Stimulated activated naive CD8-positive, alpha-beta T cell treated with anti-CD3 and anti-CD28 coated beads, Interleukin-15, Interleukin-2, amounts not matched to agents 100 U/mL and 50 U/mL, for 24 hours (primary cell): ENCODE results near the gene LNX1.
"Not testable (repeated sequence)": the region's sequence is repeated elsewhere in the genome, so short reads cannot be mapped to it uniquely, and the experiment has no call there.

ENCODE experiments used
- ATAC-seq: fragments of 150-1000 bp; cut with Tn5 transposase; one replicate; pipeline ENCODE4 v1.10.0; 2021
- DNase-seq: peaks from one replicate; pipeline ENCODE4 v3.0.0; 2021

LNX1 gene

GRCh38 chr4:53494851-53495250 lies 96.4 kb downstream of the LNX1 start:
- ATAC-seq (no peak), DNase-seq (no peak)

GRCh38 chr4:53490965-53491622 lies 100.2 kb downstream of the LNX1 start:
- no peak for ATAC-seq
- DNase-seq, result no peak

- ATAC-seq (no peak), DNase-seq (no peak)
These were observed 100.9 kb downstream of the LNX1 start for GRCh38 chr4:53490161-53490956.

- DNase-seq, result no peak
- no peak for ATAC-seq
These were observed 101.9 kb downstream of the LNX1 start for GRCh38 chr4:53489279-53489889.

- no peak for DNase-seq
- no peak for ATAC-seq
These were observed 103.5 kb downstream of the LNX1 start for GRCh38 chr4:53487766-53488165.

GRCh38 chr4:53485658-53486040 lies 105.6 kb downstream of the LNX1 start:
- no peak for ATAC-seq

GRCh38 chr4:53484911-53485657 lies 106.2 kb downstream of the LNX1 start:
- ATAC-seq, result no peak

More at GRCh38 chr4:53485658-53486040, 105.6 kb downstream of the LNX1 start:
- DNase-seq, result no peak

GRCh38 chr4:53483250-53483649 lies 108.0 kb downstream of the LNX1 start:
- ATAC-seq (no peak), DNase-seq (no peak)

More at GRCh38 chr4:53484911-53485657, 106.2 kb downstream of the LNX1 start:
- no peak for DNase-seq

GRCh38 chr4:53481586-53481985 lies 109.7 kb downstream of the LNX1 start:
- no peak for ATAC-seq
- DNase-seq, result no peak

- ATAC-seq, result no peak
- no peak for DNase-seq
These were observed 110.4 kb downstream of the LNX1 start for GRCh38 chr4:53480909-53481308.

- DNase-seq (no peak), ATAC-seq (no peak)
These were observed 111.4 kb downstream of the LNX1 start for GRCh38 chr4:53479736-53480525.

- ATAC-seq (no peak), DNase-seq (no peak)
These were observed 112.4 kb downstream of the LNX1 start for GRCh38 chr4:53478671-53479456.

GRCh38 chr4:53477636-53478035 lies 113.7 kb downstream of the LNX1 start:
- no peak for ATAC-seq

GRCh38 chr4:53477038-53477565 lies 114.2 kb downstream of the LNX1 start:
- ATAC-seq (no peak), DNase-seq (no peak)

More at GRCh38 chr4:53477636-53478035, 113.7 kb downstream of the LNX1 start:
- no peak for DNase-seq

GRCh38 chr4:53476232-53477037 lies 114.9 kb downstream of the LNX1 start:
- ATAC-seq, result no peak
- no peak for DNase-seq

- DNase-seq, ATAC-seq: not testable (repeated sequence)
These were observed 124.7 kb downstream of the LNX1 start for GRCh38 chr4:53466576-53466975.

- DNase-seq (no peak), ATAC-seq (no peak)
These were observed 125.4 kb downstream of the LNX1 start for GRCh38 chr4:53465891-53466290.

- ATAC-seq, result no peak
- DNase-seq, result no peak
These were observed 126.0 kb downstream of the LNX1 start for GRCh38 chr4:53465281-53465680.

- ATAC-seq (no peak), DNase-seq (no peak)
These were observed 127.9 kb downstream of the LNX1 start for GRCh38 chr4:53463340-53463739.

- ATAC-seq (no peak), DNase-seq (no peak)
These were observed 130.0 kb downstream of the LNX1 start for GRCh38 chr4:53461244-53461643.
